ENCODE data around the gene PHF1. TPM values are rescaled to one million over a fixed set of nuclear protein-coding genes. Genes with fewer than 3 reads are reported as not detected.
A peak's percentile ranks its signal among the peaks of the same experiment; 100 is the strongest.

PHF1 gene
- total and polyA plus RNA-seq, 2 experiments from 2014 or later, result 24.5 to 44.9 TPM

DNA sequence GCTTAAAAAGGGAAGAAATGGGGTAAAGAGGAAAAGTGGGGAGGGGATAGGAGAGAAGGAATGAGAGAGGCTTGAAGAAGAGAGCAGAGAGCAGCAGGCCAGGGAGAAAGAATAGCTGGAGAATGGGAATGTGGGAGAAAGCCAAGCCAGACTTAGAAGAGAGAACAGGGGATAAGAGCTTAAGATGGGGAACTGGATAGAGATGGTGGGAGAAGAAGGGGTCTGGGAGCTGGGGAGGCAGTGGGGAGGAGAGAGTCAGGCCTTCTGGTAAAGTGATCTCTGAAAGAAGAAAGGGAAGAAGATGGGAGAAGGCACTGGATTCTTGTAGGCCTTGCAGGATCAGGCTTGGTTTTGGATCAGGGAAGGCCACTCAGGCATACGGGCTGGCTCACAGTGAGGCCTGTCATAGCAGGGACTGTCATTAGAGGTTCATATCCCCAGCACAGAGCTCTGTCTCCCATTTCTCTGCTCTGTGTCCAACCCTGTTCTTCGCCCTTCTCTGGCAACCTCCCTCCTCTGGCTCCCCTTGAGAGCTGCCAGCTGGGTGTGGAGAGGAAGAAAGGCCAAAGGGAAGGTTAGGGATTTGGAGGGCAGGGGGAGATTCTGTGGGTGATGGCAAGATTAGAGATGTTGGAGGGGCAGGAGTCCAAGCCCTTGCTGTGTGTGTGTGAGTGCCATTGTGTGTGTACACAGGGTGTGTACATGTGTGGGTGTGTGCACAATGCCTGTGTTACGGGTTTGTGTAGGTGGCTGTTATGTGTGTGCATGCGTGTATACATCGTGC, 18.3 kb downstream of the PHF1 start:
- H3K4me1 ChIP-seq (ENCODE audit: insufficient read depth), result peaks cover 21% of the 10 kb centered on the region
- TF ChIP-seq EZH2phosphoT487 (IDR thresholded peaks at IDR 0.05; ENCODE audit: insufficient read depth, low read depth) (no peak), EZH2 (IDR thresholded peaks at IDR 0.05; ENCODE audit: insufficient read depth, poor library complexity, severe bottlenecking) (no peak)

DNA sequence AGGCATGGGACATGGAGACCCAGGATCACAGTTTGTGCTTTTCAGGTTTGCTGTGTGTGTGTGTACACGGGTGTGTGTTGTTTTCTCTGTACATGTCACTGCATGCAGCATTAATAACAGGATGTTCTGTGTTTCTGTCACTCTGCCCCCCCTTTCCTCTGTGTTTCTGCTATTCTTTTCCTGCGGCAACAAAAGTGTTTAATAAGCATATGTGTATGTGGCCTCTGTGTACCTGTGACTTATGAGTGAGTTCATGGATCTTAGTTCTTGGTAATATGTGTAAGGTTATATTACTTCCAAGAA, 18.9 kb downstream of the PHF1 start:
- peaks cover 28% of the 10 kb centered on the region for H3F3A ChIP-seq (ENCODE audit: insufficient read depth)
- H3K4me2 ChIP-seq (ENCODE audit: unreplicated experiment), result no peak overlapping the region
- H3K36me3 ChIP-seq (ENCODE audit: low read depth), result no peaks in the 10 kb centered on the region
- no peak overlapping the region for H3K9ac ChIP-seq
- 33 to 35% methylated on average over 2 of the region's 2 CpGs for WGBS, 2 experiments (ENCODE audit: low coverage in 1 of 2, low lambda C conversion rate in 2 of 2, missing lambda C conversion rate in 2 of 2)
- DNase-seq, result no peak
- no peak overlapping the region for H3K4me3 ChIP-seq
- peaks cover 15% of the 10 kb centered on the region for H3K4me1 ChIP-seq (ENCODE audit: insufficient read depth)
- TF ChIP-seq EZH2 (IDR thresholded peaks at IDR 0.05; ENCODE audit: insufficient read depth, poor library complexity, severe bottlenecking) (no peak), EZH2phosphoT487 (IDR thresholded peaks at IDR 0.05; ENCODE audit: insufficient read depth, low read depth) (no peak)
- H4K20me1 ChIP-seq (ENCODE audit: insufficient read depth), result no peaks in the 10 kb centered on the region
- in situ Hi-C loops (cut with MboI), result no loop called here
- H3K9me3 ChIP-seq (ENCODE audit: low read depth), result no peaks in the 10 kb centered on the region
- no peak overlapping the region for H2AFZ ChIP-seq
- H3K27ac ChIP-seq, result no peak overlapping the region
- no peaks in the 10 kb centered on the region for H3K9me2 ChIP-seq (ENCODE audit: insufficient read depth)
- no peaks in the 10 kb centered on the region for H3K27me3 ChIP-seq (replicated peaks; ENCODE audit: insufficient read depth)
- H3K79me2 ChIP-seq (ENCODE audit: insufficient read depth), result peaks cover 44% of the 10 kb centered on the region

More for the DNA sequence above, 18.3 kb downstream of the PHF1 start:
- no peak for DNase-seq
- H3K9ac ChIP-seq, result 0 out of 2 replicates have a peak overlapping the region, but pooled peaks have one; percentile 81
- in situ Hi-C loops (cut with MboI), result no loop called here
- H3F3A ChIP-seq (ENCODE audit: insufficient read depth), result peaks cover 33% of the 10 kb centered on the region
- H3K9me2 ChIP-seq (ENCODE audit: insufficient read depth), result no peaks in the 10 kb centered on the region
- H3K4me3 ChIP-seq, result peak overlapping the region; percentile 89; the same call in 1 of the 2 replicates
- no peaks in the 10 kb centered on the region for H4K20me1 ChIP-seq (ENCODE audit: insufficient read depth)
- H3K27me3 ChIP-seq (replicated peaks; ENCODE audit: insufficient read depth), result no peaks in the 10 kb centered on the region
- peaks cover 50% of the 10 kb centered on the region for H3K79me2 ChIP-seq (ENCODE audit: insufficient read depth)
- peak overlapping the region; percentile 64 for H3K4me2 ChIP-seq (ENCODE audit: unreplicated experiment)
- 70 to 71% methylated on average over 5 of the region's 5 CpGs for WGBS, 2 experiments (ENCODE audit: low coverage in 1 of 2, low lambda C conversion rate in 2 of 2, missing lambda C conversion rate in 2 of 2)
- no peaks in the 10 kb centered on the region for H3K36me3 ChIP-seq (ENCODE audit: low read depth)
- no peaks in the 10 kb centered on the region for H3K9me3 ChIP-seq (ENCODE audit: low read depth)
- no peak overlapping the region for H3K27ac ChIP-seq
- H2AFZ ChIP-seq, result no peak overlapping the region

DNA sequence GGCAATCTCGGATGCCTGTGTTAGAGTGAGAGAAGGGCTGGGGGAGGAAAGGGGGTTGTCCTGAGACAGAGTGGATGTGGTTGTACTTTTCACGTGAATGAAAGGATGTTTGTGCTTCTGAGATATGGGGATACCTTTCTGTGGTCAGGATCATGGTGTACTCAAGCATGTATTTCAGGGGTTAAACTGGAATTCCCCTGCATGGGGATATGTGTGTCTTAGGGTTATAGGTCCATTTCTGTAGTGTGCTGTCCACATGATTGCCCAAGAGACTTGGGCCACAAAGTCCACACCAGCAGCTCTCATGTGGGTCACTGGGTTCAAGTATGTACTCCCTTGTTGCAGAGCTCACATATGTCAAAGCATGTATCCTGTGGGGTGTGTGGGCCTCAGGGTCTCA, 19.5 kb downstream of the PHF1 start:
- Histone ChIP-seq H3K4me1 (ENCODE audit: insufficient read depth) (peaks cover 10% of the 10 kb centered on the region; the same call in 1 of the 2 replicates), H3K9me3 (ENCODE audit: low read depth) (no peaks in the 10 kb centered on the region), H2AFZ (no peak overlapping the region), H3F3A (ENCODE audit: insufficient read depth) (peaks cover 21% of the 10 kb centered on the region), H3K27ac (no peak overlapping the region), H3K27me3 (replicated peaks; ENCODE audit: insufficient read depth) (no peaks in the 10 kb centered on the region), H3K9me2 (ENCODE audit: insufficient read depth) (no peaks in the 10 kb centered on the region), H3K36me3 (ENCODE audit: low read depth) (no peaks in the 10 kb centered on the region), H3K4me3 (no peak overlapping the region), H3K79me2 (ENCODE audit: insufficient read depth) (peaks cover 43% of the 10 kb centered on the region), H3K9ac (no peak overlapping the region), H4K20me1 (ENCODE audit: insufficient read depth) (no peaks in the 10 kb centered on the region), H3K4me2 (ENCODE audit: unreplicated experiment) (no peak overlapping the region)
- no peak for DNase-seq
- WGBS, 2 experiments (ENCODE audit: low coverage in 1 of 2, low lambda C conversion rate in 2 of 2, missing lambda C conversion rate in 2 of 2), result 40 to 58% methylated on average over 2 of the region's 2 CpGs
- no peak for TF ChIP-seq EZH2phosphoT487 (IDR thresholded peaks at IDR 0.05; ENCODE audit: insufficient read depth, low read depth)
- TF ChIP-seq EZH2 (IDR thresholded peaks at IDR 0.05; ENCODE audit: insufficient read depth, poor library complexity, severe bottlenecking), result no peak
- in situ Hi-C loops (cut with MboI), result no loop called here

DNA sequence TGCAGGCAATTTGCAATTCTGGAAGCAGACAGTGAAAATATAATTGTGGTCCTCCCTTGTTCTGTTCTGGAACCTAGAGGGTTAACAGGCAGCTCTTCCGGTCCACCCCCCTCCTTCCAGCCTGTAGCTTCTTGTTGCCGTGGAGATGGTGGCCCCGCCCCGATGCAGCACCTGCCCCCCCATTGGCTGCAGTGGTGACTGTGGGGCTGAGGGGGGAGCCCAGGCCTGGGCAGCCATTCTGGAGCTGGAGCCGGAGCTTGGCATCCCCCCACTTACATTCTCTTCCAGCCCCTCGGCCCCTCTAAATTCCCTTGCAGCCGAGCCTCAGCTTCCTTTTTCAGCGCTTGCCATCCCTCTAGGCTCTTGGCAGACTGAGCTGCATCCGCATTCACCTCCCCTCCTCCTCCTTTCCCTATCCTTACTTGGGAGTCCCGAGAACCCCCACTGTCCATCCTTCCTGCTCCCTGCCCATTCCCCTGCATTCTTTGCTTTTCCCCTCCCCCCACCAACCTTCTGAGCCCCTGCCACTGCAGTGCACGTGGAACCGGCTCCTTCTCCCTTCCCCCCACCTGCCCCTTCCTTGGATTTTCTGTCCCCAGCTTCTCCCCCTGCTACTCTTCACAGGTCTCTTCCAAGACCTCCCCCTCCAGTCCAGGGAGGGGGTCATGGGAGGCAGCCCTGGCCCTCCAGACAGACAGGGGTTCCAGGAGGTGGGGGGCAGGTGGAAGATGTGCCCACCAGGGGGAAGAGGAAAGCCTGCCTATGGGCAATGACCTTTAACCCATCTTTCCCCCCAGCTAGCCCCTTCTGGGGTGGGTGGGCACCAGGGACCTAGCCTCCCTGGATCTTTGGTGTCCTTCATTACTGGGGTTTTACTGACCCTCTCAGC, 20.4 kb downstream of the PHF1 start:
- H3K9ac ChIP-seq, result no peak overlapping the region
- H3K4me2 ChIP-seq (ENCODE audit: unreplicated experiment), result no peak overlapping the region
- in situ Hi-C loops (cut with MboI), result no loop called here
- no peaks in the 10 kb centered on the region for H3K36me3 ChIP-seq (ENCODE audit: low read depth)
- H4K20me1 ChIP-seq (ENCODE audit: insufficient read depth), result no peaks in the 10 kb centered on the region
- H3K9me2 ChIP-seq (ENCODE audit: insufficient read depth), result no peaks in the 10 kb centered on the region
- WGBS, 2 experiments (ENCODE audit: low coverage in 1 of 2, low lambda C conversion rate in 2 of 2, missing lambda C conversion rate in 2 of 2), result 39 to 41% methylated on average over 11 to 12 of the region's 12 CpGs
- peak; percentile 64 for DNase-seq
- H3K4me1 ChIP-seq (ENCODE audit: insufficient read depth), result peaks cover 10% of the 10 kb centered on the region; the same call in 1 of the 2 replicates
- TF ChIP-seq EZH2phosphoT487 (IDR thresholded peaks at IDR 0.05; ENCODE audit: insufficient read depth, low read depth), result no peak
- no peak for TF ChIP-seq EZH2 (IDR thresholded peaks at IDR 0.05; ENCODE audit: insufficient read depth, poor library complexity, severe bottlenecking)
- H2AFZ ChIP-seq, result no peak overlapping the region
- H3K4me3 ChIP-seq, result no peak overlapping the region
- peaks cover 43% of the 10 kb centered on the region for H3K79me2 ChIP-seq (ENCODE audit: insufficient read depth)
- H3F3A ChIP-seq (ENCODE audit: insufficient read depth), result peaks cover 18% of the 10 kb centered on the region
- H3K9me3 ChIP-seq (ENCODE audit: low read depth), result no peaks in the 10 kb centered on the region
- no peak overlapping the region for H3K27ac ChIP-seq
- no peaks in the 10 kb centered on the region for H3K27me3 ChIP-seq (replicated peaks; ENCODE audit: insufficient read depth)
